ENCODE results near the gene SLC25A43.
"Not testable (repeated sequence)": the region's sequence is repeated elsewhere in the genome, so short reads cannot be mapped to it uniquely, and the experiment has no call there.

The SLC25A43 gene

GRCh38 chrX:119478504-119478903 lies 79.4 kb downstream of the SLC25A43 start:
- H3K4me3 ChIP-seq (ENCODE audit: low read depth, low read length) = no peak overlapping the region
- TF ChIP-seq, protein P1, sequence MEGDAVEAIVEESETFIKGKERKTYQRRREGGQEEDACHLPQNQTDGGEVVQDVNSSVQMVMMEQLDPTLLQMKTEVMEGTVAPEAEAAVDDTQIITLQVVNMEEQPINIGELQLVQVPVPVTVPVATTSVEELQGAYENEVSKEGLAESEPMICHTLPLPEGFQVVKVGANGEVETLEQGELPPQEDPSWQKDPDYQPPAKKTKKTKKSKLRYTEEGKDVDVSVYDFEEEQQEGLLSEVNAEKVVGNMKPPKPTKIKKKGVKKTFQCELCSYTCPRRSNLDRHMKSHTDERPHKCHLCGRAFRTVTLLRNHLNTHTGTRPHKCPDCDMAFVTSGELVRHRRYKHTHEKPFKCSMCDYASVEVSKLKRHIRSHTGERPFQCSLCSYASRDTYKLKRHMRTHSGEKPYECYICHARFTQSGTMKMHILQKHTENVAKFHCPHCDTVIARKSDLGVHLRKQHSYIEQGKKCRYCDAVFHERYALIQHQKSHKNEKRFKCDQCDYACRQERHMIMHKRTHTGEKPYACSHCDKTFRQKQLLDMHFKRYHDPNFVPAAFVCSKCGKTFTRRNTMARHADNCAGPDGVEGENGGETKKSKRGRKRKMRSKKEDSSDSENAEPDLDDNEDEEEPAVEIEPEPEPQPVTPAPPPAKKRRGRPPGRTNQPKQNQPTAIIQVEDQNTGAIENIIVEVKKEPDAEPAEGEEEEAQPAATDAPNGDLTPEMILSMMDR (IDR thresholded peaks at IDR 0.05; ENCODE audit: borderline replicate concordance, insufficient read depth, low read depth, low read length) = no peak

- TF ChIP-seq, protein P1 (IDR thresholded peaks at IDR 0.05; ENCODE audit: borderline replicate concordance, insufficient read depth, low read depth, low read length) = no peak
- H3K4me3 ChIP-seq (ENCODE audit: low read depth, low read length) = no peak overlapping the region
These were observed 80.7 kb downstream of the SLC25A43 start for GRCh38 chrX:119479845-119480244.

DNA sequence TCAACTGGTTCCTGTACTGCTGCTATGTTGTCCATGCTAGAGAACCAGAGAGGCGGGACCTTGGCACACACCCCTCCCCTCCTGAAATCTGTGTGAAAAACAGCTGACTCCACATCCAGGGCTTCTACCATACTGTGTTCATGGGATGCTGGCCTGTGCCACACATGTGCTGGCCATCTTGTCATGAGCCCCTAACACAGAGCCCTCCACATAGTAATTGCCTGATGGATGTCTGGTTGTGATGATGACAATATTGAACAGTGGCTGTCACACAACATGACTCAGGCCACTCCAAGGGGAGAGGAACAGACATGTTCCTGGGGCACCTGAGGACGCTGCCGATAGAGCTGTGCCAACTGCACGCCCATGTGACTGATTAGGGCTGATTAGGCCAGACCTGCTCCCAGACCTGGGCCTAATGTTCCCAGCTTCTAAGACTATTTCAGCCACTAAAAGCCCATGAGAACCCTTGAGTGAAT lies 82.2 kb downstream of the SLC25A43 start:
- no peak overlapping the region for H3K4me3 ChIP-seq (ENCODE audit: low read depth, low read length)
- TF ChIP-seq, protein P1 (IDR thresholded peaks at IDR 0.05; ENCODE audit: borderline replicate concordance, insufficient read depth, low read depth, low read length) = no peak

GRCh38 chrX:119482041-119482440 lies 82.9 kb downstream of the SLC25A43 start:
- TF ChIP-seq, protein P1 (IDR thresholded peaks at IDR 0.05; ENCODE audit: borderline replicate concordance, insufficient read depth, low read depth, low read length) = no peak
- H3K4me3 ChIP-seq (ENCODE audit: low read depth, low read length) = no peak overlapping the region

- TF ChIP-seq, protein P1 (IDR thresholded peaks at IDR 0.05; ENCODE audit: borderline replicate concordance, insufficient read depth, low read depth, low read length) = peak; percentile 77
- H3K4me3 ChIP-seq (ENCODE audit: low read depth, low read length) = peak overlapping the region; percentile 45
These were observed 83.6 kb downstream of the SLC25A43 start for GRCh38 chrX:119482481-119483480.

DNA sequence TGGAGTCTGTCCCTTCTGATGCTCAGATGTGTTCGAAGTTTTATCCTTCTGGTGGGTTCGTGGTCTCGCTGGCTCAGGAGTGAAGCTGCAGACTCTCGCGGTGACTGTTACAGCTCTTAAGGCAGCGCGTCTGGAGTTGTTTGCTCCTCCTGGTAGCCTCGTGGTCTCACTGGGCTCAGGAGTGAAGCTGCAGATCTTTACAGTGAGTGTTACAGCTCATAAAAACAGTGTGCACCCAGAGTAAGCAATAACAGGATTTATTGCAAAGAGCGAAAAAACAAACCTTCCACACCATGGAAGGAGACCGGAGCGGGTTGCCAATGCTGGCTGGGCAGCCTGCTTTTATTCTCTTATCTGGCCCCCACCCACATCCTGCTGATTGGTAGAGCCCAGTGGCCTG lies 87.6 kb downstream of the SLC25A43 start:
- TF ChIP-seq, protein P1 (IDR thresholded peaks at IDR 0.05; ENCODE audit: borderline replicate concordance, insufficient read depth, low read depth, low read length) = no peak
- no peak overlapping the region for H3K4me3 ChIP-seq (ENCODE audit: low read depth, low read length)

DNA sequence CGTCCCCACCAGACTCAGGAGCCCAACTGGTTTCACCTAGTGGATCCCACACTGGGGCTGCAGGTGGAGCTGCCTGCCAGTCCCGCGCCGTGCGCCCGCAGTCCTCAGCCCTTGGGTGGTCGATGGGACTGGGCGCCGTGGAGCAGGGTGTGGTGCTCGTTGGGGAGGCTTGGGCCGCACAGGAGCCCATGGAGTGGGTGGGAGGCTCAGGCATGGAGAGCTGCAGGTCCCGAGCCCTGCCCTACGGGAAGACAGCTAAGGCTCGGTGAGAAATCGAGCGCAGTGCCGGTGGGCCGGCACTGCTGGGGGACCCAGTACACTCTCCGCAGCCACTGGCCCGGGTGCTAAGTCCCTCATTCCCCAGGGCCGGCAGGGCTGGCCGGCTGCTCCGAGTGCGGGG lies 88.6 kb downstream of the SLC25A43 start:
- not testable (repeated sequence) for H3K4me3 ChIP-seq (ENCODE audit: low read depth, low read length)
